Measurements from ENCODE around the gene MIGA2.
"Not testable (repeated sequence)": the region's sequence is repeated elsewhere in the genome, so short reads cannot be mapped to it uniquely, and the experiment has no call there.

The MIGA2 gene

GRCh38 chr9:129101279-129101678 is 64.9 kb downstream of the MIGA2 start:
- no peak for DNase-seq (ENCODE audit: low read depth in 2 of 2)

GRCh38 chr9:129102095-129102525 is 65.7 kb downstream of the MIGA2 start:
- DNase-seq (ENCODE audit: low read depth in 2 of 2) = no peak

- DNase-seq (ENCODE audit: low read depth in 2 of 2) = no peak
These were observed 66.6 kb downstream of the MIGA2 start for GRCh38 chr9:129102791-129103594.

- DNase-seq (ENCODE audit: low read depth in 2 of 2) = no peak
These were observed 67.2 kb downstream of the MIGA2 start for GRCh38 chr9:129103595-129103965.

- DNase-seq (ENCODE audit: low read depth in 2 of 2) = no peak
These were observed 67.6 kb downstream of the MIGA2 start for GRCh38 chr9:129104051-129104450.

GRCh38 chr9:129105857-129106694 is 69.7 kb downstream of the MIGA2 start:
- DNase-seq (ENCODE audit: low read depth in 2 of 2) = no peak

- no peak for DNase-seq (ENCODE audit: low read depth in 2 of 2)
These were observed 71.2 kb downstream of the MIGA2 start for GRCh38 chr9:129107651-129108050.

- no peak for DNase-seq (ENCODE audit: low read depth in 2 of 2)
These were observed 71.8 kb downstream of the MIGA2 start for GRCh38 chr9:129108083-129108804.

- no peak for DNase-seq (ENCODE audit: low read depth in 2 of 2)
These were observed 72.5 kb downstream of the MIGA2 start for GRCh38 chr9:129108805-129109536.

- DNase-seq (ENCODE audit: low read depth in 2 of 2) = no peak
These were observed 73.1 kb downstream of the MIGA2 start for GRCh38 chr9:129109537-129109903.

- no peak for DNase-seq (ENCODE audit: low read depth in 2 of 2)
These were observed 73.7 kb downstream of the MIGA2 start for GRCh38 chr9:129109952-129110739.

GRCh38 chr9:129110740-129111527 is 74.5 kb downstream of the MIGA2 start, which contains the start of the genes CRAT and PTPA:
Gene CRAT (minus strand): TSS chr9:129110793. CDS start chr9:129110509, 284 bp downstream.
Gene PTPA (plus strand): TSS chr9:129111415. CDS start chr9:129111601, 186 bp downstream.
- DNase-seq (ENCODE audit: low read depth in 2 of 2) = peak; percentile 92 to 97

- no peak for DNase-seq (ENCODE audit: low read depth in 2 of 2)
These were observed 75.2 kb downstream of the MIGA2 start for GRCh38 chr9:129111528-129112151.

- DNase-seq (ENCODE audit: low read depth in 2 of 2) = not testable (repeated sequence)
These were observed 76.1 kb downstream of the MIGA2 start for GRCh38 chr9:129112526-129112925.

- no peak for DNase-seq (ENCODE audit: low read depth in 2 of 2)
These were observed 77.3 kb downstream of the MIGA2 start for GRCh38 chr9:129113645-129114304.

- DNase-seq (ENCODE audit: low read depth in 2 of 2) = no peak
These were observed 82.4 kb downstream of the MIGA2 start for GRCh38 chr9:129118799-129119198.

- no peak for DNase-seq (ENCODE audit: low read depth in 2 of 2)
These were observed 85.1 kb downstream of the MIGA2 start for GRCh38 chr9:129121483-129121882.
